ENCODE measurements around the gene SPARC.

SPARC gene

DNA sequence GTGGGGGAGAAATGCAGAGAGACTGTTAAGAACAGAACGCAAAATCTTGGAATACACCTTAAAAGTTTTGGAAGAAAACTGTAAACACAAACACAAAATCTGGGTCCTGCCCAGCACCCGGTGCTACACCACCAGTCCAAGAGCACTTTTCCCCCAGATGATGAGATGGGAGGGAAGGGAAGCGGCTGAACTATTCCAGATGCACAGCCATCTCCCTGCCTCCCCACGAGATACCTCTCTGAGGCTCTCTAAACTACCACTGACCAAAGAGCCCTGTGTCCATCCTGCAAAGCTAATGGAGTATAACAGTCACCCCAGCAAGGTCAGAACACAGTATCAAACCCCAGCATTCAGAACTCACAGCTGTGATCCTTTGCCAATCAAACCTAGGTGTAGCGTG is 8.0 kb downstream of the SPARC start:
- no peak for DNase-seq (ENCODE audit: low read depth)

DNA sequence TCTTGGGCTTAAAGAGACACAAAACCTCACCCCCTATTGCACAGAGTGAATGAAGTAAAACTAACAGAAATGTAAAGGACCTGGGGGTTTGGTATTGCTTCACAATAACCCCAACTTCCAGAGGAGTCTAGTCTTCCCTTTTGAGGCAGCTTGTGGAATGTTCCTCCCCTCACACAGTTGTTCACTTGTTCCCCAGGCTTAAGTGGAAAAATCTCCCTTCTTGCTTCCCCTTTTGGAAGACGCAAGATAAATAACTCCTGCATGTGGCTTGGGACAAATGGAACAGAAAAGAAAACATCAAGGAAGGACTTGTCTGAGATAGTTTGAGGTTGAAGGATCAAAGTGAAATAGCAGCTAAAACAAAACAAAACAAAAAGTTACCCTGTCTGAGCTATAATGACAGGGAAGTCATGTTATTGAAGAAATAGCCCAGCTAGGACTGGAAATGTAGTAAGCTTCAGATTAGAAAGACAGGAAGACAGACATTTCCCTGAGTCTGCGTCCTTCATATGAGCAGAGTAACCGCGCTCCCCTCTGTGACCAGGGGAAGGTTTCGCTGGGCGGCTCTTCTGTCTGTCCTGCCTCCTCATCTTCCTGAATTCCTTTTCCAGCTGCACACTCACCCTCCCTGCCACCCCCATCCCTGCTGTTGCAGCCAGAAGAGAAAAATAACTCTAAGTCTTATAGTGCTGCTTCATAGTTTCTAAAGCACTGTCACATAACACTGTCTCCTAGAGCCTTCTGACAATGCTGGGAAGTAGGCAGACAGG is 8.8 kb downstream of the SPARC start:
- DNase-seq (ENCODE audit: low read depth): no peak

DNA sequence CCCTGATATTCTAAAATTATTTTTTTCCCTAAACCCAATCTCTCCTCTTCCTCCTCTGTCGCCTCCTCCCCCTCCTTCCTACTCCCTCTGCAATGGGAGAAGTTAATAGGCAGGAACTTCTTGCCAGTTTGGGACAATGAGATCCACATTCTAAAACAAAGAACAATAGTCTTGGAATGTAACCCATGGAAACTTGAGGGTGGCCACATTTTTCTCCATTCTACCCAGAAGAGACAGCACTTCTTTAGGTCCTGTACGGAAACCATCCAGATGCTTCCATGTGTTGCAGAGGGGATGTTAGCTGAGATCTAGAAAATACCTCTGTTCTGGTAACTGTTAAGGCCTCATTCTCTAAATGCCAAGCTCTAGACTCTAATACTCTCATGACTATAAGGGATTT is 10.0 kb downstream of the SPARC start:
- no peak for DNase-seq (ENCODE audit: low read depth)

DNA sequence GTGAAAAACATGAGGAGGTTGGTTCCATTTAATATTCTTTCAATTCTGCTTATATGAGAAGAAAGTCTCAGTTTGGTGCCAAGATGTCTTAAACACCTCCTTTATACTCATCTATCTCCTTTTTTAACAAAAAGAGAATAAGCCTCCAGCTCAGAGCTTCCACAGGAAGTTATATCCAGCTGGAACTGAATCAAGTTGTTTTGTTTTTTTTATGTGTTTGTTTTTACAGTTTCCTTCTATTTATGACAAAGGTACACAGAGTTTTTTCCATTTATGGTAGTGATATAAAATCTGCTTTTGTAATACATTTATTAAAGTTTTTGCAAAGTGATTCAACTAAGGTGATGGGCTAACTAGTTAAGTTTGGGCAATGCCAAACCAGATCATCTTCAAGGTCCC is 10.4 kb downstream of the SPARC start:
- no peak for DNase-seq (ENCODE audit: low read depth)

DNA sequence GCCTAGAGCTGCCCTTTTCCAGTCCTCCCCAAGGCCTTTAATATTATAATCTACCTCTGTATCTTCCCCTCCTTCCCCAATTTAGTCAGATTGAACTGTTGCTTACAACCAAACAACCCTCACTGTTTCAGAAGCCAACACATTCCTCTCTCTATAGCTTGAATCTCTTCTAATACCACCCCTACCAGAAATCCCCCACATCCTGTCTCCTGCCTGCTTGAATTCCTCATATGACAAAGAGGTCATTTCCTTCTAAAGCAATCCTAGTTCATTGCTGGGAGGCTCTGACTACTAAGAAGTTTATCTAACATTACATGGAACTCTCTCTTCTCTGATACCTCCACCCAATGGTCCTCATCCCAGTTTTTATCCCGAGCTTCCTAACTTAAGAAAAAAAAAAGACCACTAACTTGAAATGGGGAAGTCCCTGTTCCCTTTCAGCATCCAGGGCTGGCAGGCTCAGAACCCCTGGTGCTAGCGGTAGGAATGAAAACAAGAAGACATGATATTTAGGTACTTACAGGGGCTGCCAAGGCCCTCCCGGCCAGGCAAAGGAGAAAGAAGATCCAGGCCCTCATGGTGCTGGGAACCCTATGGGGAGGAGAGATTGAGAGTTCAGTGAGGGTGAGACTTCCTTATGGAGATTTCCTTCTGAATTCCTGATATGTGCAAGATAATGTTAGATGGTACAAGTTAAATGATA is 11.0 kb downstream of the SPARC start:
- no peak for DNase-seq (ENCODE audit: low read depth)

DNA sequence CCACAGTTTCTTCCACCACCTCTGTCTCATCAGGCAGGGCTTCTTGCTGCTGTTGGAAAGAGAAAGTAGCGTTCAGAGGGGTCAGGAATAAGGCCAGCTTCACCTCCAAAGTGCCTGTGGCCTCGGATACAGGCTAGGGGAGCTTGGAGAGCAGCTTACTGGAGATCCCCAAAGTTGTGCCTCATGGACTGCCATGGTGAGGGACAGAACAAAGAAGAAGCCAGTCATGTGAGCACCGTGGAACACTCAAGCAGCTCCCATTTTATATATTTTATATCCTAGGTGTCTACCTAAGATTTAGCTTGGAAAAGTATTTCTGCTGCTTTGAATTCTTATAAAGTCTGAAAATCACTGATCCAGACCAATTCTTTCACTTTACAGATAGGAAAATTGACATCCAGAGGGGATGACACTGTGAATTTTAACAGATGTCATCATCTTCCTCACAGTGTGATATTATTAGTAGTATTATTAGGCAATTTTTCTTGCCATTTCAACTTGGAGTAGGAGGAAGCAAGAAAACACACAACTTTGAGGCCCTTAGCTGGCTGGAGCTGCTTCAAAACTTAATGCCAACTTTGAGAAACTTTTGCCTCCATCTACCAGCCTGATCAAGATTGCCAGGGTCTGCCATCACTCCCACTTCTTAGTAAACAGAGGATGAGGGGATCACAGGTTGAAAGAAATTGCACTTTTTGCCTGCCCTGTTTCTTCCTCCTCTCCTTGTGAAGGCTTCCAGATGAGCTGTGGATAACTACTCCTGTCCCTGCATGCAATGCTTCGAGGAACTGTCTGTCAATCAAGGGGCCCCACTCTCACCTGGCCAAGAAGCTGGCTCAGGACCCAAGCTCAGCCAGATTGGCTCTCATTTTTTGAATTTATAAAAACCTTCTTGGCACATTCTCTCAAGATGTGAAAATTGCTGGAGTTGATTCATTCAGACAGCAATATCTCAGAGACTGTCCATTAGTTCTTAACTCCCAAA is 11.8 kb downstream of the SPARC start:
- no peak for DNase-seq (ENCODE audit: low read depth)

DNA sequence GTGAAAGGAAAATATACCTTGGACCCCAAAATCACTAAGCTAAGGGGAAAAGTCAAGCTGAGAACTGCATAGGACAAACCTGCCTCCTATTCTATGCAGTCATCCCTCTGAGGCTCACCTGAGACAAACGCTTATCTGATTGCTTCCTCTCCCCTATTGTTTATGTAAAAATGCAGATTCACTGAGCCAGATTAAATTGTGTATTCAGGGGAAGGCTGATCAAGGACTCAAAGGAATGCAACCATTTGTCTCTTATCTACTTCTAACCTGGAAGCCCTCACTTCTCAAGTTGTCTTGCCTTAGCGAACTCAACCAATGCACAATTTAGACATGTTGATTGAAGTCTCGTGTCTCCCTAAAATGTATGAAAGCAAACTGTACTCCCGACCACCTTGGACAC is 13.3 kb downstream of the SPARC start:
- no peak for DNase-seq (ENCODE audit: low read depth)

DNA sequence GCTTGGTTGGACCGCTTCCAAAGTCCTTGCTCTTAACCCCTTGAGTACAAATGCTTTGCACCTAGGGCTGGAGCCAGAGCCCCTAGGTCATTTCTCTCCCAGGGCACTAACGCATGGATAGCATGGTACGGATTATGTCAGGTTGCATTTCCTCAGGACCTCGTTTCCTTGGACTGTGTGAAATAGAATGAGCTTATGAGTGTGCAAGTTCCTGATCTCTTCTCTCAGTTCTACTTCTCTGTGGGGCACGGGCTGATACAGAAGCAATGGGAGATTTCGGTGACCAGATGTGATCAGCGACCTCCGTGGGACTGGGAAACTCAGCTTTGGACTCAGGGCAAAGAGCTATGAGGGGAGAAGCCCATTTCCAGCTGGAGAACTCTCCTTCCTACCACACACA is 14.2 kb downstream of the SPARC start:
- no peak for DNase-seq (ENCODE audit: low read depth)

DNA sequence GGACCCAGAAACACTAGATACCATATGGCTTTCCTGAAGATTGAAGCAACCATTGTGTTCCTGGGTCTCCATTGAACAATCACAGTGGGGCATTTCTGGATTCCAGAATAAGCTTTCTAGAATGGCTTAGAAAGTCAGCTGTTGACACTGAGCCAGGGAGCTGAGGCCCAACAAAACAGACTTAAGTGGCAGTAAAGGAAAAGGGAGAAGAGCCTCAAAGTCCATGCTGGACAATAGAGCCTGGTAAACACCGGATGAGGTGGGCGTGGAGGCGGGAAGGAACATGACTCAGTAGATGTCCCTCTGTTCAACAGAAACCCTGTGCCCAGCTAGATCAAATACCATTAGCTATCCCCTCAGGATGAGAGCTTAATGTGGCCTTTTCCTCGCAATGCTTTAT is 14.8 kb downstream of the SPARC start:
- DNase-seq (ENCODE audit: low read depth): no peak

DNA sequence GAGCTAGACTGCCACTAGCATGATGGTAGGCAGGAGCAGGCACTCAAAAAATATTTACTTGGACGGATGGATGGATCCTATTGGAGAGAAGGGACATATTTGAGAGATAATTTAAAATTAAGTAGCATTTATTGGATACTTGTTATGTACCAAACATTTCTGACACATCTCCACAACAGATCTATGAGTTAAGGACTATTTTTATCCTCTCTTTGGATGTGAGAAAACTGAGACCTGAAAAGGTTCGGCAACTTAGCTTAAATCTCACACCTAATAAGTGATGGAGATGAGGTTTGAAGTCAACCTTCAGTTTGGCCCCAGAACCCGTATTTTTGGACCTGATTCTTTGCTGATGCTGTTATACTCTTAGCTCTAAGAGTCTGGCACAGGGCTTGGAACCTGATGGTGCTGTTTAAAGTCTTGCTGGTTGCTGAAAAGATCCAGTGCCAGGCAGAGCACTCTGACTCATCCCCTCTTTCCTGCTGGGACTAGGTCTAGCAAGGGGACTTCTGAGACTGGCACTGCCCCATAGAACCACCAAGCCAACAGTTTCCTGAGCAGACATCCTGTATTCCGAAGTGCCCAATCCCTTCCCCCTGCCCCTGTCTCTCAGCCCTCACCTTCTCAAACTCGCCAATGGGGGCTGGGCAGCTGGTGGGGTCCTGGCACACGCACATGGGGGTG is 15.6 kb downstream of the SPARC start:
- DNase-seq (ENCODE audit: low read depth): no peak

DNA sequence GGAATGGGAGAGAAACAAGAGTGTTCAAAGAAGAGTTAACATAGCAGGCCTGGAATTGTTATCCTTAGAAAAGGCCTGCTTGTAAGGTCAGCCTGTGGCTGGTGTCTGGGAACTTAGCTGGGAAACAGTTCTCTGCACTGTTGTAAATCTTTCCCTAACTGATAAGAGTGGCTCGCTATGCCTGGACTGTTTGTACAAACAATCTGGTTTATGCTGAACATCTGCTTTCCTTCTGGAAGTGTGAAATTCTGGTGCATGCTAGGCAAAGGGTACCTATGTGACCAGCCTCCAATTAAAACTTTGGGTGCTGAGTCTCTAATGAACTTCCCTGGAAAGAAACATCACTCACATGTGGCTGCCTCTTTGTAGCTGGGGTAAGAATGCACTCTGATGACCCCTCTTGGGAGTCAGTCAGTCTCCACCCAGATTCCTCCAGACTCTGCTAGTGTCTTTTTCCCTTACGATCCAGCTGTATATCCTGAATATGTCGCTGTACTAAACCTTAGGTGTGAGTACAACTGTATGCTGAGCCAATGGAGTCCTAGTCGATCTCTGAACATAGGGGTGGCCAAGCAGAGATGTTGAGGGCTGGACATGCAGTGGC is 16.5 kb downstream of the SPARC start:
- no peak for DNase-seq (ENCODE audit: low read depth)

DNA sequence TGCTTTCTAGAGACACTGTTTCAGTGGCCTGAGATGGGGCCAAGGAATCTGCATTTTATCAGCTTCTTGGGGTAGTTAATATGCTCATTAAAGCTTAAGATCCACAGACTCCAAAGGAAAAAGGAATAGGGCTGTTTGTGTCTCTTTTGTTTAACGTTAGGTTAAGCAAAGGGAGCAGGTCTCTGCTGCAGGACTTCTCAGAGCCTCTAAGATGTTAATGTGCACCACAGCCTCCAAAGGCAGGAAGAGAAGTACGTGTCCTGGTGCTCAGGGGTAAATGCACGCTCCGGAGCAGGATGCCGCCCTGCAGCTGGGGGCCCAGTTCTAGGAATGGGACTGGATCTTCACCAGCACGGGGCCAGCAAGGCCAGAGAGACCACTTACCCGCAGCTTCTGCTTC is 19.6 kb downstream of the SPARC start:
- DNase-seq (ENCODE audit: low read depth): no peak

DNA sequence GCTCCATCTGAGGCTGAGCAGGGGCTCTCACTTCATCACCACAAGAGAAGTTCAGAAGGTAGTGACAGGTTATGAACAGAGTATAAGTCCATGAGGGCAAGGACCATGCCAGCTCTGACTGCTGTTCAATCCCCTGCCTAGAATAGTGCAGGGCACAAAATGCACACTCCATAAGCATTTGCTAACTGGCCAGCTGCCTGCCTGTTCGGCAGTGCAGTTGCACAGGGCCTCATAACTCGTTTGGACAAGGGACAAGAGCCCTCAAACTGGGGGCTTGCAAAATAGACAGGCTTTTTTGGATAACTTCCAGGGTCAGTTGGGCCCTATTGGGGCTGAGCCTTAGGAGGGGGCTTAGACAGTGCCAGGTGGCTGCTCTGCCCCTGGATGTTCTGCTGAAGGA is 21.1 kb downstream of the SPARC start:
- no peak for DNase-seq (ENCODE audit: low read depth)

DNA sequence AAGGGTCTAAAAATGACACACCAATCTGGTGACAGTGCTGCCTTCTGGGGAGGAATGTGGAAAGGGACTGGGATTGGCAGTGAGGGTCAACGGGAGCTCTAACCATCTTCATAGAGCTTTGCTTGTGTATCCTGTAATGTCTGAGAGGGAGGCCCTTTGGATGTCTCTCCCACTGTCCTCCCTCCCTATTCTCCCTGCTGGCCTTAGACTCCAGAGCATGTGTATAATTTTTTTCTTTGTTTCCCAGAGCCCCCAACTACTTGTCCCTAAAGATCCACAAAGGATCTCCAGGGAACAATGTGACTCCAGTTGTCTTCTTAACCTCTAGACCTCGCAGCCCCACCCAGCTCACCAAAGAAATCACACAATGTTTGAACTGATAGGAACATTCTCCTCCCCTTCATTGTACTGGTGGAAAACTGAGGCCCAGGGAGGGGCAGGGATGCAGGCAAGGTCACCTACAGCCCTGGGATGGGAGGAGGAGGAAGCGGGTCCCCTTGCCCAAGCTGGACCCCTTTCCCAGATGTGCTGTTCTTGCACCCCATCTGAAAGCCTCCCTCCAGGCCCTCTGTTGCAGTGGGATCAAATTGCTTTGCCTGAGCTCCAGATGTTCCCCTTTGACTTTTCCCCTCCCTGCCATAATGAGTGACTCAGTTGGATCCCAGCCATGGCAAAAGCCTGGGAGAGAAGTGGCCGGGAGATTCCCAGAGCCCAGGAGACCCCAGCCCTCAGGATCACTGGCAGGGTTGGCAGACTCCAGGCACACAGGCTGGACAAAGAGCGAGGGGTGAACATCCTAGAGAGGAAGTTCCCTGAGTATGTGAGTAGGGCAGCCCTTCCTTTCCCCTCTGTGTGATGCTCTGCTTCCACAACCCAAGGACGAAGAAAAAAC is 21.8 kb downstream of the SPARC start:
- DNase-seq (ENCODE audit: low read depth): no peak

DNA sequence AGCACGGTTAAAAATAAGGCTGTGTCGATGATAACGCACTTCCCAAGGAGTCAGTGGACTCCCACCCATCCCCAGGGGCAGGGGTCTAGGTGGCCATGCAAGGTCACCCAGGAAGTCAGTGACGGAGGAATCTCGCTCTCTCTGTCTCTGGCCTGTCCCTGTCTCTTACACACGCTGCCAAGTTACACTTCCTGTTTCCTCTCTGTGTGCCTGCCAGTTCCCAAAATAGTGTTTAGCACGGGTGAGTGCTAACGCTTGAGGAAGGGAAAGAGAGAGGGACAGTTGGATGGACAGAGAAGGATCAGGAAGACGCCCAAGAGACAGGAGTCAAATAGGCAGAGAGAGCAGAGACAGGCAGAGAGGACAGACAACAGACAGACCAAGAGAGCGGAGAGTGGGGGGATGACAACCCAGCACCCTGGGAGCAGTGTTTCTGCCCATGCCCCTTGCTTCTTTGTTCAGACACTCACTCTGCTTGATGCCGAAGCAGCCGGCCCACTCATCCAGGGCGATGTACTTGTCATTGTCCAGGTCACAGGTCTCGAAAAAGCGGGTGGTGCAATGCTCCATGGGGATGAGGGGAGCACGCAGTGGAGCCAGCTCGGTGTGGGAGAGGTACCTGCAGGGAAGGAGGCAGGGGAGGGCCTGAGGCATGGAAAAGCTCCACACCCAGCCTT is 23.0 kb downstream of the SPARC start:
- DNase-seq (ENCODE audit: low read depth): no peak

DNA sequence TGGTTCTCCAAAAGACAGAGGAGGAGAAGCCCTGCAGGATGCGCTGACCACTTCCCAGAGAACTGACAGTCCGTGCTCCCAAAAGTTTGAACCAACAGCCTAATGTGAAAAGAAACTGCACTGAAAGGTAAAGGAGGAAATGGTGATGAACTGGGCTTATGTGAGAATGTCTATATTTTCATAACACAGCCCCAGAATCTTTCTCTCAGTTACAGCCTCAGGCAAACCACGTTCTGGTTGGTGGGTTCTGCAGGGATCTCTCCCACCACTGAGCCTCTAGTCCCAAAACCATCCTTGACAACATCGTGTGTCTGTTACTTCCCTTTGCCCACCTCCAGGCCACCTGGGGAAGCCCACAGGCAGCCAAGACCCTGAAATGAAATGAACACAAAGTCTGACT is 23.9 kb downstream of the SPARC start:
- no peak for DNase-seq (ENCODE audit: low read depth)

DNA sequence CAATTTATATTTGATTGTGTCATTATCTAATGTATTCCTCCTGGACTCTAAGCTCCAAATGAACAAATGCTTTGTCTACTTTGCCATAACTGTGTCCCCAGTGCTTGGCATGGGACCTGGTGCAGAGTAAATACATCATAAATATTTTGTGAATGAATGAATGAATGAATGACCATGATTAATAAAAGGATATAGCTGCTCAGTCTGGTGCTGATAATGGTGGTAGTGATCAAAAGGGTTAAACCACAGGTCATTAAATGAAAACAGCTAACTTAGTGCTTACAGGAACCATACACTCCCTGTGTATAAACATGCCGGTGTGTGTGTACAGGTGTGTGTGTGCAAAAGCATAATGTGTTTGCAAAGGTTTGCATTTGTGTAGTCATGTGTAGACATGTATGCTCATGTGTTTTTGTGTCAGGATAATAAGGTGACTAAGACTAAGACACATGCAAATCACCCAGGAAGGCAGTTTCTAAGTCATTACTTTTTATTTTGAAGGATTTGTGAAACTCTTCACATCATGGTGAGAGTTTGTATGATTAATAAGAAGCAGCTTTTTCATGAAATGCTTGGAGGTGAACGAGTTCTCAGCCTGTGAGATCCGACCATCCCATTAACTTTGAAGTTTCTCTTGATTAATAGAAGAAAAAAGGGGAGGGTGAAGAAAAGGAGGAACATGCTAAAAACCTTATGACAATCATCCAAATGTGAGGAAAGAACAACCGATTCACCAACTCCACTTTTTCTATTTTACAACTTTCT is 24.6 kb downstream of the SPARC start:
- no peak for DNase-seq (ENCODE audit: low read depth)

DNA sequence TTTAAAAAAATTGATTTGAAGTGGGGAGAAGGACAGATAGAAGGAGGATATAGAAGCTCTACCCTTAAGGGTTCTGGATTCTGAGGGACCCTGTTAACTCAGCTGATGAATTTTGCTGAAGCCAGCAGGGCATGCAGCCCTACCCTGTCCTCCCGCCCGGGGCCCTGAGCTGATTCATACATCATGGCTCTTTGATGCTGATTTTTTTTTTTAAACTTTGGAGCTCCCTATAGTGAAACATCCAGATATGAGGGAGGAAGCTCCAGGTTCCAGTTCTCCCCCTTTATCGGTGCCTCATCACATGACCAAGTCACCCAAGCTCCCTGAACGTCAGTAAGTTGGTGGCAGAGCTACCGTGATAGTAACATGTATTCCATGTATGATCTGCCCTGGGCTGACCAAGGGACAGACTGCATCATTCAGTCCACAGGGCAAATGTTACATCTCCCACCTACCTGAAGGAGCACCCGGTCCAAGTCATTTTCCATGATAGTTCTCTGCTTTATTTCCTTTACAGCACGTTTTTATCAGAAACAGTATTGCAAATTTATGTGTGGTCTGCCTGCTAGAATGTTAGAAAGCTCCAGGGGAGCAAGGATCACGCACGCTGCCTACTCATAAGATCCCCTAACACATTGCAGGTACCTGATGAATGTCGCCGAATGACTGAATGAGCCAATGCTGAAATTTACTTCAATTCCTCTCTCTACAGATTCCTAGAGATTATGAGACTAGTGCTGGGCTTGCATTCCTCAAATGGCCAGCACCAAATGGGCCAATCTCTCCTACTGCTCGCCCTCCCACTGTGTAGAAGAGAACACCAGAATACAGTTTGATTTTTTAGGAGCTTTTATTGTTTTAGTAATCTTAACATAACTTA is 25.9 kb downstream of the SPARC start:
- no peak for DNase-seq (ENCODE audit: low read depth)

Measured in stimulated activated CD8-positive, alpha-beta memory T cell treated with anti-CD3 and anti-CD28 coated beads, Interleukin-7, amount 100 ng/mL, for 24 hours (primary cell).